T-helper 17 cell (primary cell): ENCODE results near the gene C12orf75. TPM values are rescaled to one million over a fixed set of nuclear protein-coding genes. Genes with fewer than 3 reads are reported as not detected.
"Not testable (repeated sequence)": the region's sequence is repeated elsewhere in the genome, so short reads cannot be mapped to it uniquely, and the experiment has no call there.

ENCODE experiments used
- ATAC-seq: fragments of 150-1000 bp; cut with Tn5 transposase; 2 replicates; pipeline ENCODE4 v1.10.0; 2021; ENCODE audit warnings: mild to moderate bottlenecking, moderate library complexity
- DNase-seq, 3 donors: peaks; one replicate each; pipeline versions ENCODE4 v3.0.0 to v3.0.0-alpha.2; 2020 to 2021
- H3K9me3 ChIP-seq: one replicate; pipeline ENCODE4 v1.7.0; 2013; ENCODE audit warnings: low read length, mild to moderate bottlenecking; ENCODE audit not compliant: control insufficient read depth, poor library complexity, severe bottlenecking
- H3K27ac Mint-ChIP-seq: one replicate; pipeline ENCODE4 v1.8.0; 2022; ENCODE audit warnings: mild to moderate bottlenecking, moderate library complexity, mixed read lengths
- H3K27me3 Mint-ChIP-seq: one replicate; pipeline ENCODE4 v1.8.0; 2022; ENCODE audit warnings: mixed read lengths
- H3K36me3 Mint-ChIP-seq: one replicate; pipeline ENCODE4 v1.8.0; 2022; ENCODE audit warnings: low read depth, mixed read lengths
- H3K4me1 Mint-ChIP-seq: one replicate; pipeline ENCODE4 v1.8.0; 2022; ENCODE audit warnings: mild to moderate bottlenecking, mixed read lengths
- H3K4me3 Mint-ChIP-seq: one replicate; pipeline ENCODE4 v1.8.0; 2022; ENCODE audit warnings: mild to moderate bottlenecking, moderate library complexity, mixed read lengths
- total RNA-seq, 4 donors: library from RNA in 2 of 4; stranded (reverse) in 2 of 4; gene quantifications; one replicate each; pipeline ENCODE4 v1.2.3 and lab custom pipeline; 2022 to 2026

Gene C12orf75
- total RNA-seq, 2 donors from 2014 or later = 33.2 to 41.3 TPM

GRCh38 chr12:105296116-105297089 lies 34.1 kb upstream of the C12orf75 start:
- DNase-seq (no peak), ATAC-seq (no peak)
- H3K4me1 Mint-ChIP-seq = no peaks in the 10 kb centered on the region
- no peaks in the 10 kb centered on the region for H3K36me3 Mint-ChIP-seq
- no peaks in the 10 kb centered on the region for H3K9me3 ChIP-seq
- H3K27ac Mint-ChIP-seq = no peak overlapping the region
- H3K27me3 Mint-ChIP-seq = peaks cover 24% of the 10 kb centered on the region
- H3K4me3 Mint-ChIP-seq = no peak overlapping the region

- H3K27me3 Mint-ChIP-seq = peaks cover 16% of the 10 kb centered on the region
- no peaks in the 10 kb centered on the region for H3K9me3 ChIP-seq
- no peak for DNase-seq
- no peaks in the 10 kb centered on the region for H3K4me1 Mint-ChIP-seq
- H3K27ac Mint-ChIP-seq = no peak overlapping the region
- no peaks in the 10 kb centered on the region for H3K36me3 Mint-ChIP-seq
- no peak overlapping the region for H3K4me3 Mint-ChIP-seq
- no peak for ATAC-seq
These were observed 29.6 kb upstream of the C12orf75 start for GRCh38 chr12:105300883-105301282.

DNA sequence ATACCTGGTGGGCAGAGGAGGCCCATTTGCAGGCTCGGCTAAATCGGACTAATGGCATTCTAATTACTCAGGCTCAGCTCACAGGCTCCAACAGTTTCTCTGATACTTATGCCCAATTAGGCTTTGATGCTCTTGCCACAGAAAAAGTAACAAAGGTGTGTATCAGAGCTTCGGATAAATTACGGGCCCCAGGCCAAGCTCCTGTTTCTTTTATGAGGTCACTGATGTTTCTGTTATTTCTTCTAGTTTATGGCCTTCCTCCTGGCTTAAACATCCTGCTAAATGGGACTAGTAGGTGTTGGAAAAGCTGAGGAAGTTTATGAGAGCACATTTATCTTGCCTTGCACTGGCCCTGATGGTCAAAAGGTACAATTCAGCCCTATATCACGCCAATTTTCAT lies 28.8 kb upstream of the C12orf75 start:
- Mint-ChIP-seq H3K27ac (no peak overlapping the region), H3K27me3 (peaks cover 12% of the 10 kb centered on the region), H3K36me3 (no peaks in the 10 kb centered on the region), H3K4me3 (no peak overlapping the region), H3K4me1 (no peaks in the 10 kb centered on the region)
- H3K9me3 ChIP-seq = no peaks in the 10 kb centered on the region
- DNase-seq (no peak), ATAC-seq (no peak)

DNA sequence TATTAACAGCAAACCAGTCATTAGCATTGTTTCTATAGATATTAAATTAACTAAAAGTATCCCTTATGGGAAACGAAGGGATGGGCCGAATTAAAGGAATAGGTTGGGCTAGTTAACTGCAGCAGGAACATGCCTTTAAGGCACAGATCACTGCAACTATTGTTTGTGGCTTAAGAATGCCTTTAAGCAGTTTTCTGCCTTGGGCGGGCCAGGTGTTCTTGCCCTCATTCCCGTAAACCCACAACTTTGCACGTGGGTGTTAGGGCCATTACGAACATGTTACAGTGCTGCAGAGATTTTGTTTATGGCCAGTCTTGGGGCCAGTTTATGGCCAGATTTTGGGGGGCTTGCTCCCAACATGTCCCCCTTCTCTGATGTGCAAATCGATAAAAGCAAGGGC lies 27.5 kb upstream of the C12orf75 start:
- not testable (repeated sequence) for H3K4me3 Mint-ChIP-seq, H3K27ac Mint-ChIP-seq, H3K36me3 Mint-ChIP-seq, DNase-seq, H3K9me3 ChIP-seq, H3K4me1 Mint-ChIP-seq, ATAC-seq
- H3K27me3 Mint-ChIP-seq = peaks cover 12% of the 10 kb centered on the region

DNA sequence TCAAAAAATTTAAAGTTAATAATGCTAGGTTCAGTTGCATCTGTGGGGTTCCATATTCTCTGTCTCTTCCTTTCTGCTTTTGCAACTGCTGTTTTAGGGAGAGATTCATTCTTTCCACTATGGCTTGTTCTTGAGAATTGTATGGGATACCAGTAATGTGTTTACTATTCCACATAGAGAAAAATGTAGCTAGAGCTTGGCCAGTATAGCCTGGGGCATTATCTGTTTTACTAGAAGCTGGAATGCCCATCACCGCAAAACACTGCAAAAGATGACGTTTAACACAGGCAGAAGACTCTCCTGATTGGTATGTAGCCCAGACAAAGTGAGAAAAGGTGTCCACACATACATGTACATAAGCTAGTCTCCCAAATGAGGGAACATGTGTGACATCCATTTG lies 25.9 kb upstream of the C12orf75 start:
- H3K4me3 Mint-ChIP-seq, H3K4me1 Mint-ChIP-seq, ATAC-seq, H3K27ac Mint-ChIP-seq, H3K9me3 ChIP-seq, H3K36me3 Mint-ChIP-seq, DNase-seq: not testable (repeated sequence)
- peaks cover 17% of the 10 kb centered on the region for H3K27me3 Mint-ChIP-seq

GRCh38 chr12:105307601-105308314 lies 22.7 kb upstream of the C12orf75 start:
- not testable (repeated sequence) for H3K27ac Mint-ChIP-seq, DNase-seq, H3K36me3 Mint-ChIP-seq, ATAC-seq, H3K9me3 ChIP-seq, H3K4me1 Mint-ChIP-seq, H3K4me3 Mint-ChIP-seq
- peaks cover 34% of the 10 kb centered on the region for H3K27me3 Mint-ChIP-seq

DNA sequence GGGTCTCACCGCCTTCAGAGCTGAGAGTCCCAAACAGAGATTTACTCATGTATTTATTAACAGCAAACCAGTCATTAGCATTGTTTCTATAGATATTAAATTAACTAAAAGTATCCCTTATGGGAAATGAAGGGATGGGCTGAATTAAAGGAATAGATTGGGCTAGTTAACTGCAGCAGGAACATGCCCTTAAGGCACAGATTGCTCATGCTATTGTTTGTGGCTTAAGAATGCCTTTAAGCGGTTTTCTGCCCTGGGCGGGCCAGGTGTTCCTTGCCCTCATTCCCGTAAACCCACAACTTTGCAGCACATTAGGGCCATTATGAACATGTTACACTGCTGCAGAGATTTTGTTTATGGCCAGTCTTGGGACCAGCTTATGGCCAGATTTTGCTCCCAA lies 21.7 kb upstream of the C12orf75 start:
- not testable (repeated sequence) for H3K9me3 ChIP-seq, H3K27ac Mint-ChIP-seq, H3K4me3 Mint-ChIP-seq, DNase-seq, H3K36me3 Mint-ChIP-seq, H3K4me1 Mint-ChIP-seq, ATAC-seq
- peaks cover 30% of the 10 kb centered on the region for H3K27me3 Mint-ChIP-seq

GRCh38 chr12:105309384-105309783 lies 21.1 kb upstream of the C12orf75 start:
- H3K4me3 Mint-ChIP-seq, H3K4me1 Mint-ChIP-seq, H3K9me3 ChIP-seq, H3K36me3 Mint-ChIP-seq, DNase-seq, H3K27ac Mint-ChIP-seq, ATAC-seq: not testable (repeated sequence)
- peaks cover 27% of the 10 kb centered on the region for H3K27me3 Mint-ChIP-seq

- ATAC-seq, H3K4me3 Mint-ChIP-seq, H3K36me3 Mint-ChIP-seq, H3K27ac Mint-ChIP-seq, H3K9me3 ChIP-seq, H3K4me1 Mint-ChIP-seq, DNase-seq: not testable (repeated sequence)
- peaks cover 22% of the 10 kb centered on the region for H3K27me3 Mint-ChIP-seq
These were observed 19.9 kb upstream of the C12orf75 start for GRCh38 chr12:105310476-105311085.

DNA sequence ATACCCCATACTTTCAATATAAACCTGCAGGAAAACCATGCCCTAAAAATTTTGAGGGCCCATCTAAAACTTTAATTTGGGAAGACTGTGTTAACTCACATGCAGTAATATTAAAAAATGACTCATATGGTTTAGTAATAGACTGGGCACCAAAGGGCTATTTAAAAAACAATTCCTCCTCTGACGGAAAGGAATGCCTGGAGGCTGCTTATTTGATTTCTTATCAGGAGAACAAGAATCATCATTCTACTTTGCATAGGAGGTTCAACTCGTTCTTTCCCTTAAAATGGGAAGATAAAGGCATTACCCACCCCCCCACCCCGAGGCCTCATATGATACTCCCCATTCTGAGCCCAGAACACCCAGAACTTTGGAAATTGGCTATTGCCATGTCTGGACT lies 18.6 kb upstream of the C12orf75 start:
- ATAC-seq, H3K36me3 Mint-ChIP-seq, H3K4me3 Mint-ChIP-seq, H3K27ac Mint-ChIP-seq, DNase-seq, H3K9me3 ChIP-seq: not testable (repeated sequence)
- H3K27me3 Mint-ChIP-seq = peaks cover 22% of the 10 kb centered on the region
- peaks cover 13% of the 10 kb centered on the region for H3K4me1 Mint-ChIP-seq

- H3K4me1 Mint-ChIP-seq = peaks cover 13% of the 10 kb centered on the region
- H3K4me3 Mint-ChIP-seq, DNase-seq, H3K36me3 Mint-ChIP-seq, H3K27ac Mint-ChIP-seq, ATAC-seq, H3K9me3 ChIP-seq: not testable (repeated sequence)
- peaks cover 26% of the 10 kb centered on the region for H3K27me3 Mint-ChIP-seq
These were observed 16.7 kb upstream of the C12orf75 start for GRCh38 chr12:105313755-105314154.

- Mint-ChIP-seq H3K4me3 (peak overlapping the region; percentile 25), H3K27ac (no peak overlapping the region), H3K36me3 (peaks cover 5% of the 10 kb centered on the region), H3K27me3 (peaks cover 17% of the 10 kb centered on the region), H3K4me1 (peaks cover 17% of the 10 kb centered on the region)
- ATAC-seq (no peak), DNase-seq (no peak)
- H3K9me3 ChIP-seq = no peaks in the 10 kb centered on the region
These were observed 15.4 kb upstream of the C12orf75 start for GRCh38 chr12:105315130-105315529.

DNA sequence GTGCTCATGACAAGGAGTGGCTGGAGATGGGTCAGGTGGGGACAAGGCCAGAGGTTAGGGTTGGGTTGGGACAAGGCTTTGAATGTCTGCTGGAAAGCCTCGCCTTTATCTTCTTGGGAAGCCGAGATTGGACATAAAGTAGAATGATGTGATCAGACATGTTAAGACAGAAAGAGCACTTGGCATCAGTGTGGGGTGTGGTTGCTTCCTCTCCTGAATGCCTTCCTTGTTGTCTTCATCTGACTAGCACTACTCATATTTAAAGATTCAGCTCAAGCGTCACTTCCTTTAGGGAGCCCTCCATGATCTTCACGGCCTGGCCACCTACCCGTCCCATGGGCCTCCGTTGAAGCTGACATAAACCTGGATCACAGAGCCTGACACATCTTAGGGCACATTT lies 14.8 kb upstream of the C12orf75 start:
- H3K4me1 Mint-ChIP-seq = peaks cover 17% of the 10 kb centered on the region
- DNase-seq = no peak
- ATAC-seq = no peak
- no peak overlapping the region for H3K4me3 Mint-ChIP-seq
- no peak overlapping the region for H3K27ac Mint-ChIP-seq
- peaks cover 14% of the 10 kb centered on the region for H3K27me3 Mint-ChIP-seq
- peaks cover 5% of the 10 kb centered on the region for H3K36me3 Mint-ChIP-seq
- H3K9me3 ChIP-seq = no peaks in the 10 kb centered on the region
